Astrocyte of the spinal cord (primary cell): ENCODE results near the gene PALLD.

Experiments used
- DNase-seq: peaks from one replicate; pipeline ENCODE4 v3.0.0; 2011; ENCODE audit warnings: low read depth, low spot score
- H3K4me3 ChIP-seq: 2 replicates; pipeline ENCODE4 v1.5.1; 2011; ENCODE audit warnings: low read depth, mild to moderate bottlenecking, low read length, moderate library complexity
- in situ Hi-C: cut with HindIII; loops from 2 replicates; pipeline ENCODE4 v1.10.0; 2017; ENCODE audit warnings: low sequenced_read_pairs
- TF ChIP-seq, protein P1 (sequence below): IDR thresholded peaks from 2 replicates; pipeline ENCODE4 v1.5.1; 2012; ENCODE audit warnings: low read depth, mild to moderate bottlenecking, low read length, inconsistent platforms

Gene PALLD

DNA sequence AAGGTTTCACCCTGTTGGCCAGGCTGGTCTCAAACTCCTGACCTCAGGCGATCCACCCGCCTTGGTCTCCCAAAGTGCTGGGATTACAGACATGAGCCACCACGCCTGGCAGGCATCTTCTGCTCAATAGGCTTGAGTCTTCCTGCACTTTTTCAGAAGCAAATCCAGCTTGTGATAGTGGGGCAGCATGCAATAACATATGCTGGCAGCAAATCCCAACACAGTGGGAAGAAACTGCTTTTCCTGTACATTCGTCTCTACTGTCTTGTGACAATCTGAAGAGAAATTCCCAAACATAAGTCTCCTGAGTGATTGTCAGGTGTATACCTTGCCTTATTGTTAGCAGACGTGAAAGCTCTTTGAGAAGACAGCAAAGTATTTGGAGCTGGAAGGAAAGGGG, 145.7 kb downstream of the PALLD start:
- no peak overlapping the region for H3K4me3 ChIP-seq
- TF ChIP-seq, protein P1, sequence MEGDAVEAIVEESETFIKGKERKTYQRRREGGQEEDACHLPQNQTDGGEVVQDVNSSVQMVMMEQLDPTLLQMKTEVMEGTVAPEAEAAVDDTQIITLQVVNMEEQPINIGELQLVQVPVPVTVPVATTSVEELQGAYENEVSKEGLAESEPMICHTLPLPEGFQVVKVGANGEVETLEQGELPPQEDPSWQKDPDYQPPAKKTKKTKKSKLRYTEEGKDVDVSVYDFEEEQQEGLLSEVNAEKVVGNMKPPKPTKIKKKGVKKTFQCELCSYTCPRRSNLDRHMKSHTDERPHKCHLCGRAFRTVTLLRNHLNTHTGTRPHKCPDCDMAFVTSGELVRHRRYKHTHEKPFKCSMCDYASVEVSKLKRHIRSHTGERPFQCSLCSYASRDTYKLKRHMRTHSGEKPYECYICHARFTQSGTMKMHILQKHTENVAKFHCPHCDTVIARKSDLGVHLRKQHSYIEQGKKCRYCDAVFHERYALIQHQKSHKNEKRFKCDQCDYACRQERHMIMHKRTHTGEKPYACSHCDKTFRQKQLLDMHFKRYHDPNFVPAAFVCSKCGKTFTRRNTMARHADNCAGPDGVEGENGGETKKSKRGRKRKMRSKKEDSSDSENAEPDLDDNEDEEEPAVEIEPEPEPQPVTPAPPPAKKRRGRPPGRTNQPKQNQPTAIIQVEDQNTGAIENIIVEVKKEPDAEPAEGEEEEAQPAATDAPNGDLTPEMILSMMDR: no peak
- in situ Hi-C loops: no loop called here
- no peak for DNase-seq

DNA sequence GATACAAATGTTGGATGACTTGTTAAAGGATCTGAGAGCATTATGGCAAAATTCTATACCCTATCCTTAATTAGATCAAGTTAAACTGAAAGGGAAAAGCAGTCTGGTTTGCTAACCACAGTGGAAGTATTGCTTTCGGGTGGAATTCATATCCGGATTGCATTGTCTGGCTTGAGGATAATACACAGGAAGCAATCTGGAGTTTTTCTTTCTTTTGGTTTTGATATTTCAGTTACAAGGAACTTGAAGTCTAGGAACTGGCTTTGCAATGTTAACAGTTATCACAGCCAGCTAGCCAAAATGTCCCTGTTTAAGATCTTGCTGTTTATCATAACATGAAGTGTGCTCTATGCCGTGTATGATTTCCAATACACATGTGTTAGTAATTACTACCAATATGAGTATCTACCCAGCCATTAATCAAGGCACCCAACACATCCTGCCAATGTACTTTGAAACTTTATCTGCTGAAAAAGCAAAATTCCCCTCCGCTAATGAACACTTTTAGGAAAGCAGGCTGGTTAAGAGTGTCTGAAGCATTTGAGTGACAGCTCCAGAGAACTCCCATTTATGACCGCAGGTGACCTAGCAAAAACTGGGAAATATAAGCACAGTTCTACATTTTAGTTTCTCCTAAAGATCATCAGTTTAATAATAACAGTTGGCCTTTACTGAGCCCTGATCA, 146.4 kb downstream of the PALLD start:
- peak; percentile 52 for DNase-seq
- TF ChIP-seq, protein P1: no peak
- no peak overlapping the region for H3K4me3 ChIP-seq
- in situ Hi-C loops: no loop called here

DNA sequence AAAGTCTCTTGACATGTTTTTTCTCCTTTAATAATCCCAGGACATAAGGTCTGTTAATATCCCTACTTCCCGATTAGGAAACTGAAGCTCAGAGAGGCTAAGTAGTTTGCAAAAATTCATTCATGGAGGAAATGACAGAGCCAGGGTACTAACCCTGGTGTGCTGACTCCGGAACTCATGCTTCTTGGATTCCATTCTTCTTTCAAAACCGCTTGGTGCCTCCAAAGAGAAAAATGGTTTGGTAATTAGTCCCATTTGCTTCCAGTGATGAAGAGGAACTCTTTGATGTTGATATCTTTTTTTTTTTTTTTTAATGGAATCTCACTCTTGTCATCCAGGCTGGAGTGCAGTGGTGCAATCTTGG, 146.9 kb downstream of the PALLD start:
- TF ChIP-seq, protein P1: no peak
- in situ Hi-C loops: no loop called here
- no peak for DNase-seq
- H3K4me3 ChIP-seq: no peak overlapping the region

DNA sequence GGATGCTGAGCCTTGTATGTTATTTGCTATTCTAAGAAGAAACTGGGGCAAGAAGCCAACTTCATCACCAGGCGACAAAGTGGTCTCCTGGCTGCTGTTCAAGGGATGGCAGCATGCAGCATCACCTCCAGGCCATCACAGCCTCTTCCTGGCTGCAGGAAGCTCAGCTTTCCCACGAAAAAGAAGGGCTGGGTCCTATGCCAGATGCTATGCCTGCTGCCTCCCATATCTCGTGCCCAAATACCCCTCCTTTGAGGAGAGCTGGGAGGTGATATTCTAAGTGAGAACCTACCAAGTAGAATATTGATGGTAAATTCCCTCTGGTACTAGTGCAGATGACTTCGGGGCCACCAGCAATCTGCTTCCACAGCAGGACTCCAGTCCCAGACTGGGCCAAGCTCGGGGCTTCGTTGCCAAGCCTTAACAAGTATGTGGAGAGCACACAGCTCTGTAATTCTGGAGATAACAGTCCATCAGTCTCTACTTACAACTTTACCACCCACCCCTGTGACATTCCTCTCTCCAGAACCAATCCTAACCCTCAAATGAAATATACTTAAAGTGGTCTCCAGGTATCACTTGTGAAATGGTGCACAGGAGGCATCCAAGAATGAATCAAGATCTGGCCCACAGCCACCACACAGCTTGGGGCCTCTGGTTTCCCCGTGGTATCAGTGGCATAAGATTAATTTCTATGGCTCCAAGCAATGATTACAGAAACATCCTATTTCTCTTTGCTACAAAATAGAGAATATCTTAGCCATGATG, 149.3 kb downstream of the PALLD start:
- in situ Hi-C loops: no loop called here
- TF ChIP-seq, protein P1: no peak
- no peak for DNase-seq
- no peak overlapping the region for H3K4me3 ChIP-seq

DNA sequence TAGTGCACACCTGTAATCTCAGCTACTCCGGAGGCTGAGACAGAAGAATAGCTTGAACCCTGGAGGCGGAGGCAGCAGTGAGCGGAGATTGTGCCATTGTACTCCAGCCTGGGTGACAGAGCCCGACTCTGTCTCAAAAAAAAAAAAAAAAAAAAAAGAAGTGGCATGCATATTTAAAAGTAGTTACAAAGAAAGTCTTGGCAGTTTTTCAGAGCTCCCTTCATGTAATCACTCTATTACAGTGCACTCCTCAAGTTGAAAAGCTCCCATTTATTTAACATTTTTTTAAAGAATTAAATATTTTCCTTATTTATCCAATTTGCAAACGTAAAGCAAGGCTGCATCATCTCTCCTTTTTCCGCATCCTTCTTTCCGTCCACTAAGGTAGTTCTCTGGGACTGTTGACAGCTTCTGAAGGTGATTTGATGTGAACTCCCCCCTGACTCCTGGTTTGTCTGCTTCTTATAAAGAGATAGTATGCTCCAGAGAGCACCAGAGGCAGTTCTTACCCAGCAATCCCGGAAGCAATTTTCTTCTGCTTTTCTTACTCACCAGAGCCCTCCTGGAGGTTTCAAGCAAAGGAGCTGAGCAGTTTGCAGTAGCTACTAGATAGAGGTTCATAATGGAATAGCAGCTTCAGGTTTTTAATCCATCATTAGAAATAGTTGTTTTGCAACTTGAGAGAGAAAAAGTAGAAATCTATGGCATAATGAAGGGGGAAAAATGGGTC, 151.0 kb downstream of the PALLD start:
- TF ChIP-seq, protein P1: no peak
- H3K4me3 ChIP-seq: no peak overlapping the region
- in situ Hi-C loops: no loop called here
- peak; percentile 68 for DNase-seq

DNA sequence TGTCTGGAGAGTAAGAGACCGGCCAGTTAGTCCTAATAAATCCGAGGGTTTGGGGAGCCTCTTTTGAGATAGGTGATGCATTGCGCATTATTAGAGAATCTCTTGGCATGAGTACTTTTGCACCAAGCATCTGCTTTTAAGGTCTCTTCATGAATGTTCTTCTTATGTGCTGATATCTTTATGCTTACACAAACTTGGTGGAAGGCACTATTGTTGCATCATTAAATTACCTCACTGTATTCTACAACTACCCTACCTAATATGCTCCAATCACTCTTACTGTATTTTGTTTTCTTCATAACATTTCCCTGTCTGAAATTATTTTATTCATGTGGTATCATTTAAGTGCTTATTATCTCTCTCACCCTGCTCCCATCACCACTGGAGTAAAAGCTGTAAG, 151.6 kb downstream of the PALLD start:
- H3K4me3 ChIP-seq: no peak overlapping the region
- in situ Hi-C loops: no loop called here

More for the DNA sequence above, 151.6 kb downstream of the PALLD start:
- TF ChIP-seq, protein P1: no peak
- no peak for DNase-seq
